Muscle layer of duodenum (tissue), 2 donors: ENCODE data around the gene PCDHGA2.
"Not testable (repeated sequence)": the region's sequence is repeated elsewhere in the genome, so short reads cannot be mapped to it uniquely, and the experiment has no call there.

Experiments used
- H3K27ac ChIP-seq: one replicate; pipeline ENCODE4 v1.7.0; 2013; ENCODE audit warnings: mild to moderate bottlenecking, low read length
- H3K27me3 ChIP-seq: one replicate; pipeline ENCODE4 v1.7.0; 2013; ENCODE audit warnings: low read depth, mild to moderate bottlenecking, control low read depth, low read length
- H3K36me3 ChIP-seq, 2 donors: one replicate each; pipeline ENCODE4 v1.7.0; 2013; ENCODE audit warnings: low read length in 2 of 2, control low read depth in 1 of 2, mild to moderate bottlenecking in 1 of 2; ENCODE audit not compliant: insufficient read depth in 2 of 2, control insufficient read depth in 1 of 2
- H3K4me1 ChIP-seq, 2 donors: one replicate each; pipeline ENCODE4 v1.7.0; 2013; ENCODE audit warnings: low read length in 2 of 2, mild to moderate bottlenecking in 2 of 2, control low read depth in 1 of 2, moderate library complexity in 1 of 2; ENCODE audit not compliant: insufficient read depth in 2 of 2, control insufficient read depth in 1 of 2
- H3K4me3 ChIP-seq, 2 donors: one replicate each; pipeline ENCODE4 v1.7.0; 2013; ENCODE audit warnings: low read length in 2 of 2, low read depth in 1 of 2, mild to moderate bottlenecking in 1 of 2
- H3K9me3 ChIP-seq, 2 donors: one replicate each; pipeline ENCODE4 v1.7.0; 2013; ENCODE audit warnings: low read length in 2 of 2, control low read depth in 1 of 2, mild to moderate bottlenecking in 1 of 2; ENCODE audit not compliant: control insufficient read depth in 1 of 2
- donor health status: healthy.

Gene PCDHGA2

GRCh38 chr5:141338538-141339306 lies at the start of gene PCDHGA2:
PCDHGA2 (plus strand) TSS chr5:141338760.
- H3K27ac ChIP-seq, result no peak within 1 kb of the TSS
- H3K36me3 ChIP-seq, result peaks cover 0 to 4% of the 10 kb centered on the region in 2 donors
- H3K4me3 ChIP-seq, result peak within 1 kb of the TSS; percentile 31 to 63
- H3K9me3 ChIP-seq, result peaks cover 44 to 74% of the 10 kb centered on the region in 2 donors
- H3K4me1 ChIP-seq, result no peaks in the 10 kb centered on the region
- H3K27me3 ChIP-seq, result no peaks in the 10 kb centered on the region

GRCh38 chr5:141298376-141298775 lies 40.2 kb upstream of the PCDHGA2 start:
- no peaks in the 10 kb centered on the region for H3K4me1 ChIP-seq
- H3K27ac ChIP-seq, result no peak overlapping the region
- peak overlapping the region in 1 of 2 donors; percentile 8 for H3K4me3 ChIP-seq
- H3K9me3 ChIP-seq, result peaks cover 30 to 81% of the 10 kb centered on the region in 2 donors
- H3K27me3 ChIP-seq, result no peaks in the 10 kb centered on the region
- H3K36me3 ChIP-seq, result peaks cover 0 to 18% of the 10 kb centered on the region in 2 donors

GRCh38 chr5:141303756-141304155 lies 34.8 kb upstream of the PCDHGA2 start, which contains the start of gene SLC25A2:
SLC25A2 (minus strand) TSS chr5:141304049; CDS start chr5:141303865, 184 bp downstream.
- peak within 1 kb of the TSS in 1 of 2 donors; percentile 47 for H3K4me3 ChIP-seq
- H3K4me1 ChIP-seq, result no peaks in the 10 kb centered on the region
- no peak within 1 kb of the TSS for H3K27ac ChIP-seq
- H3K9me3 ChIP-seq, result peaks cover 41 to 90% of the 10 kb centered on the region in 2 donors
- no peaks in the 10 kb centered on the region for H3K27me3 ChIP-seq
- peaks cover 0 to 18% of the 10 kb centered on the region in 2 donors for H3K36me3 ChIP-seq

GRCh38 chr5:141306630-141307029 lies 31.9 kb upstream of the PCDHGA2 start:
- no peaks in the 10 kb centered on the region for H3K4me1 ChIP-seq
- H3K27ac ChIP-seq, result no peak overlapping the region
- H3K4me3 ChIP-seq, result peak overlapping the region in 1 of 2 donors; percentile 21
- H3K27me3 ChIP-seq, result no peaks in the 10 kb centered on the region
- peaks cover 0 to 18% of the 10 kb centered on the region in 2 donors for H3K36me3 ChIP-seq
- H3K9me3 ChIP-seq, result peaks cover 45 to 82% of the 10 kb centered on the region in 2 donors

GRCh38 chr5:141313711-141314110 lies 24.8 kb upstream of the PCDHGA2 start:
- Histone ChIP-seq H3K4me1 (no peaks in the 10 kb centered on the region), H3K36me3 (peaks cover under 1 to 70% of the 10 kb centered on the region in 2 donors), H3K27me3 (no peaks in the 10 kb centered on the region), H3K9me3 (peaks cover 60 to 81% of the 10 kb centered on the region in 2 donors), H3K4me3 (peak overlapping the region in 1 of 2 donors; percentile 42), H3K27ac (no peak overlapping the region)

GRCh38 chr5:141316963-141317362 lies 21.6 kb upstream of the PCDHGA2 start:
- not testable (repeated sequence) for H3K27me3 ChIP-seq, H3K27ac ChIP-seq
- H3K9me3 ChIP-seq, result peaks cover 64 to 75% of the 10 kb centered on the region in 2 donors
- H3K4me1 ChIP-seq, result peaks cover 0 to 10% of the 10 kb centered on the region in 2 donors
- H3K36me3 ChIP-seq, result peaks cover 13 to 78% of the 10 kb centered on the region in 2 donors
- H3K4me3 ChIP-seq, result peak overlapping the region in 1 of 2 donors; percentile 37

GRCh38 chr5:141319202-141319601 lies 19.4 kb upstream of the PCDHGA2 start:
- Histone ChIP-seq H3K4me3 (peak overlapping the region; percentile 87 to 90), H3K27me3 (no peaks in the 10 kb centered on the region), H3K9me3 (peaks cover 58 to 60% of the 10 kb centered on the region in 2 donors), H3K27ac (no peak overlapping the region), H3K36me3 (peaks cover 13 to 58% of the 10 kb centered on the region in 2 donors), H3K4me1 (peaks cover 0 to 10% of the 10 kb centered on the region in 2 donors)

- Histone ChIP-seq H3K27me3 (no peaks in the 10 kb centered on the region), H3K4me3 (peak overlapping the region; percentile 87 to 90), H3K27ac (no peak overlapping the region), H3K9me3 (peaks cover 54 to 59% of the 10 kb centered on the region in 2 donors), H3K36me3 (peaks cover 13 to 55% of the 10 kb centered on the region in 2 donors), H3K4me1 (peaks cover 0 to 10% of the 10 kb centered on the region in 2 donors)
These were observed 18.9 kb upstream of the PCDHGA2 start for GRCh38 chr5:141319699-141320098.

- Histone ChIP-seq H3K4me3 (peak within 1 kb of the TSS; percentile 87 to 90), H3K27ac (peak within 1 kb of the TSS; percentile 95), H3K9me3 (peaks cover 47 to 52% of the 10 kb centered on the region in 2 donors), H3K36me3 (peaks cover 13 to 47% of the 10 kb centered on the region in 2 donors), H3K4me1 (peaks cover 0 to 10% of the 10 kb centered on the region in 2 donors), H3K27me3 (no peaks in the 10 kb centered on the region)
These were observed 18.1 kb upstream of the PCDHGA2 start, which contains the start of gene TAF7 for GRCh38 chr5:141320225-141321169. TAF7 (minus strand) TSS chr5:141320784; CDS start chr5:141320044, 740 bp downstream.

- peak overlapping the region in 1 of 2 donors; percentile 6 for H3K4me3 ChIP-seq
- H3K9me3 ChIP-seq, result peaks cover 44 to 46% of the 10 kb centered on the region in 2 donors
- no peaks in the 10 kb centered on the region for H3K27me3 ChIP-seq
- peaks cover 0 to 10% of the 10 kb centered on the region in 2 donors for H3K4me1 ChIP-seq
- H3K36me3 ChIP-seq, result peaks cover 13 to 30% of the 10 kb centered on the region in 2 donors
- no peak overlapping the region for H3K27ac ChIP-seq
These were observed 16.3 kb upstream of the PCDHGA2 start for GRCh38 chr5:141322261-141322660.
